GM06990 (cell line): Measurements from ENCODE around the gene CHST9.

Experiments
- DNase-seq: peaks from one replicate; pipeline ENCODE4 v3.0.0-alpha.2; 2011; ENCODE audit not compliant: insufficient read length; ENCODE audit errors: extremely low read depth
- H3K27me3 ChIP-seq: replicated peaks from 2 replicates; pipeline ENCODE4 v1.6.0; 2011; ENCODE audit warnings: low read length; ENCODE audit not compliant: control insufficient read depth, insufficient read depth
- H3K36me3 ChIP-seq: 2 replicates; pipeline ENCODE4 v1.5.1; 2011; ENCODE audit warnings: low read length; ENCODE audit not compliant: control insufficient read depth, insufficient read depth
- H3K4me3 ChIP-seq: replicated peaks from 2 replicates; pipeline ENCODE4 v1.5.1; 2011; ENCODE audit warnings: low read depth, mild to moderate bottlenecking, control low read depth, low read length
- TF ChIP-seq, protein P1 (sequence below): IDR thresholded peaks from 2 replicates; pipeline ENCODE4 v1.5.1; 2011; ENCODE audit warnings: low read length, control low read depth, mild to moderate bottlenecking, inconsistent platforms; ENCODE audit not compliant: insufficient read depth, poor library complexity, severe bottlenecking

CHST9 gene

DNA sequence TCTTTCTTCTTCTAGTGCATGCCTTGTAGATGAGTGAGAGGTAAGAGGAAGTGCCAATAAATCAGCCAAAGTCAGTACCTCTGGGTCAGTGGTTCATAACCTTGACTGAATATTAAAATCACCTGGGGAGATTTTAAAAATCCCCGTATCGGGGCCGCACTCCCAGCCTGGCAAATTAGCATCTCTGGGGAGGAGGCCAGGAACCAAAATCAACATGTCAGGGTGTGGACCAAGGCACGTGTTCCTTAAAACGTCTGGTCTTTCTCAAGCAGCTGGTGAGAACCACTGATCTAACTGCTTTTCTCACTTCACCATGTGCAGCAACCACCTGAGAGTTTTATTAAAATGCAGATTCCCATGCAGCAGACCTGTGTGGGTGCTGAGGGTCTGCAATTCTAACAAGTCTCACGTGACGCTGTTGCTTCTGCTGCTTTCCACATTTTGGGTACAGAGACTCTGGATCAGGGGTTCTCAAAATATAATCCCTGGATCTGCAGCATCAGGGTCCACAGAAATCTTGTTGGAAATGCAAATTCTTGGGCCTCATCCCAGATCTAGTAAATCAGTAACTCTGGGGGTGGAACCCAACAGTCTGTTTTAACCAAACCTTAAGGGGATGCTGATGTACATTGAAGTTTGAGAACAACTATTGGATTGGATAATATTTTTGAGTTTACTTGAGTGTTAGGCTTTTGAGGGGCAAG is 49.5 kb downstream of the CHST9 start:
- Histone ChIP-seq H3K4me3 (no peak overlapping the region), H3K36me3 (no peaks in the 10 kb centered on the region), H3K27me3 (no peaks in the 10 kb centered on the region)
- DNase-seq = no peak
- TF ChIP-seq, protein P1, sequence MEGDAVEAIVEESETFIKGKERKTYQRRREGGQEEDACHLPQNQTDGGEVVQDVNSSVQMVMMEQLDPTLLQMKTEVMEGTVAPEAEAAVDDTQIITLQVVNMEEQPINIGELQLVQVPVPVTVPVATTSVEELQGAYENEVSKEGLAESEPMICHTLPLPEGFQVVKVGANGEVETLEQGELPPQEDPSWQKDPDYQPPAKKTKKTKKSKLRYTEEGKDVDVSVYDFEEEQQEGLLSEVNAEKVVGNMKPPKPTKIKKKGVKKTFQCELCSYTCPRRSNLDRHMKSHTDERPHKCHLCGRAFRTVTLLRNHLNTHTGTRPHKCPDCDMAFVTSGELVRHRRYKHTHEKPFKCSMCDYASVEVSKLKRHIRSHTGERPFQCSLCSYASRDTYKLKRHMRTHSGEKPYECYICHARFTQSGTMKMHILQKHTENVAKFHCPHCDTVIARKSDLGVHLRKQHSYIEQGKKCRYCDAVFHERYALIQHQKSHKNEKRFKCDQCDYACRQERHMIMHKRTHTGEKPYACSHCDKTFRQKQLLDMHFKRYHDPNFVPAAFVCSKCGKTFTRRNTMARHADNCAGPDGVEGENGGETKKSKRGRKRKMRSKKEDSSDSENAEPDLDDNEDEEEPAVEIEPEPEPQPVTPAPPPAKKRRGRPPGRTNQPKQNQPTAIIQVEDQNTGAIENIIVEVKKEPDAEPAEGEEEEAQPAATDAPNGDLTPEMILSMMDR = no peak

DNA sequence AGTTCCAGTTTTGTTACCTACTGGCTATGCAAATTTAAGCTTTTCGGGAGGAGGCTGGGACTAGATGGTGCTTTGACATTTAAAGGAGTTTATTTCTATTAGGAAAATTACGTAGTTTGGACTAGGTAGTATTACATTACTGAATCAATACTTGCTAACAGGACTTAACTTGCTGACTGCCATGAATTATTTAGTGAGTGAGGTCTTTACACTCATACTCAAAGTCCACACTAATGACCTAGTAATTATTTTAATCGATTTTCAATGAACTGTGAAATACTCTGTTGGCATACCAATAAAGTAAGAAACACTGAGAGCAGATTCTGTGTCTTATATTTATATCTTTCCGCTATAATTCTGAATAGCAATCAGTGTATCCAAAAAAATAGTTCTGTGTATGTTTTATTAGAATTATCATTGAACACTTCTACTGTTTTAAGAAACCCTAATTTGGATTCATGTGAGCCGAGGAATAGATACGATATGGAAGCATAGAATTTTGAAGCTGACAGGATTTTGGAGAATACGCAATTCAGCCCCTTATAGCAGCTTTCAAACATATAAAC is 55.0 kb downstream of the CHST9 start:
- TF ChIP-seq, protein P1 = no peak
- no peak overlapping the region for H3K4me3 ChIP-seq
- H3K27me3 ChIP-seq = no peaks in the 10 kb centered on the region
- DNase-seq = no peak
- H3K36me3 ChIP-seq = no peaks in the 10 kb centered on the region

DNA sequence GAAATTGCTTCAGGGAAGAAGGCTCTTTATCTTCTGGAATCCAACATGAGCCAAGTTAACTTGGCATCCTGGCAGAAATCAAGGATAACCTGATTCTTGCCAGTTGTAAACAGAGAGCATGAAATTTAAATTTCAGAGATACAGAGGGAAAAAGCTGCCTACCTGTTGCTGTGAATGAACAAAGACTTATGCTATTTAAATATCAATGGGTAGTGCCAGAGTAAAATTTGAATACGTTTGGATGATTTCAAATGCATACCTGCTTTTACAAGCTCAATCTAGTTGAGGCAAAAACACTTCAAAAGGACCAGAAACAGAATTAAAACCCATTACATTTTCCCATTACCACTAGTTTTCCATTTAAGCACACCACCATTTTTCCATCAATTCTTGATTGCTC is 60.9 kb downstream of the CHST9 start:
- DNase-seq = no peak
- Histone ChIP-seq H3K4me3 (no peak overlapping the region), H3K27me3 (no peaks in the 10 kb centered on the region), H3K36me3 (no peaks in the 10 kb centered on the region)
- TF ChIP-seq, protein P1 = no peak

DNA sequence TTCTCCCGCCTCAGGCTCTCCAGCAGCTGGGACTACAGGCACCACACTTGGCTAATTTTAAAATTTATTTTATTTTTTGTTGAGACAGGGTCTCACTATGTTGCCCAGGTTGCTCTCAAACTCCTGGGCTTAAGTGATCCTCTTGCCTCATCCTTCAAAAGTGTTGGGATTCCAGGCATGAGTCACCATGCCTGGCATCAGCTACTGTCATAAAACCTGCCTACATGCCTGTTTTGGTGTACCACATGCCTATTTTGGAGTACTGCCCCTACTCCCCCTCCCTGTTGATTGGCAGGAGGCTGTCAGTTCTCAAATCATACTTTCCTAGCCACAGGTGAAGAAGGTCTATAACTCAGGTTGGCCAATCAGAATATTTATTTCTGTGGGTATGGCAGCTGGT is 64.0 kb downstream of the CHST9 start:
- TF ChIP-seq, protein P1 = no peak
- Histone ChIP-seq H3K36me3 (no peaks in the 10 kb centered on the region), H3K27me3 (no peaks in the 10 kb centered on the region), H3K4me3 (no peak overlapping the region)
- DNase-seq = no peak

DNA sequence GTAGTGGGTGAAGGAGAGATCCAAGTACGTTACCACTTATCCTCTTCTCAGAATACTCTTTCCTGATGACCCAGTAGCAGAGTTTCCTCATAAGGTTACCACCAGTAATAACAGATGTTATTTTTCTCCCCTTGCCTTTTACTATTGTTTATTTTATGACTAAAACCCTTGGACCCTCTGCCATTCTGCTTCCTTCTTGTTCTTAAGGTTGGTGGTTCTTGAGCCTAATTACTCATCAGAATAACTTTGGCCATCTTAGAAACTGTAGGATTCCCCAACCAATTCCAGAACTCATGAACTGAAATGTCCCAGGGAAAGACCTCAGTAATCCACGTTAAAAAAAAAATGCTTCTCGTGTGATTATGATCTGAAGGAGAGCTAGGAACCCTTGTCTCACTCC is 64.9 kb downstream of the CHST9 start:
- Histone ChIP-seq H3K27me3 (no peaks in the 10 kb centered on the region), H3K4me3 (no peak overlapping the region), H3K36me3 (no peaks in the 10 kb centered on the region)
- TF ChIP-seq, protein P1 = no peak
- DNase-seq = no peak
